IMR-90 (cell line): Measurements from ENCODE around the gene SOCS4. TPM values are rescaled to one million over a fixed set of nuclear protein-coding genes. Genes with fewer than 3 reads are reported as not detected.

ENCODE experiments used
- ATAC-seq: fragments of 200-7000 bp; cut with Tn5 transposase; 2 replicates; pipeline ENCODE4 v1.9.1; 2020; ENCODE audit warnings: low read depth, mild to moderate bottlenecking, moderate library complexity
- BruUV-seq: library from RNA; stranded (reverse); fragments of 400-500 nt; replicated peaks from 2 replicates; lab custom pipeline; 2021; lab: Mats Ljungman, UMichigan
- CTCF ChIA-PET: fragments of 300-600 bp; formaldehyde crosslinking; extraction: SDS; loops from one replicate; lab custom pipeline; 2021; ENCODE audit warnings: antibody characterized with exemption; lab: Yijun Ruan, JAX
- POLR2A ChIA-PET: fragments of 300-600 bp; sonication (Branson Sonifier 250); formaldehyde crosslinking; loops from one replicate; lab custom pipeline; 2022; ENCODE audit warnings: antibody characterized with exemption; ENCODE audit not compliant: unreplicated experiment; lab: Charles Lee
- DNase-seq: peaks from one replicate; pipeline ENCODE4 v3.0.0; 2013
- H2AFZ ChIP-seq: replicated peaks from 2 replicates; pipeline ENCODE3; 2013; ENCODE audit warnings: low read length, mild to moderate bottlenecking; ENCODE audit not compliant: poor library complexity
- H2AK5ac ChIP-seq: 2 replicates; pipeline ENCODE4 v1.6.1; 2013; ENCODE audit warnings: low read depth, low read length, inconsistent platforms
- H2AK9ac ChIP-seq: replicated peaks from 2 replicates; pipeline ENCODE3; 2013; ENCODE audit warnings: mild to moderate bottlenecking, low read depth, low read length, moderate library complexity; ENCODE audit not compliant: poor library complexity
- H2BK120ac ChIP-seq: 2 replicates; pipeline ENCODE4 v1.6.1; 2013; ENCODE audit warnings: low read depth, low read length, inconsistent platforms
- H2BK15ac ChIP-seq: 3 replicates; pipeline ENCODE4 v1.6.1; 2013; ENCODE audit warnings: low read depth, low read length, inconsistent platforms
- H2BK20ac ChIP-seq: 2 replicates; pipeline ENCODE4 v1.6.1; 2013; ENCODE audit warnings: low read depth, mild to moderate bottlenecking, inconsistent platforms, low read length, moderate library complexity
- H2BK5ac ChIP-seq: 2 replicates; pipeline ENCODE4 v1.6.1; 2013; ENCODE audit warnings: mild to moderate bottlenecking, low read depth, low read length, inconsistent platforms; ENCODE audit not compliant: poor library complexity, severe bottlenecking
- H3K14ac ChIP-seq: replicated peaks from 2 replicates; pipeline ENCODE4 v1.6.1; 2013; ENCODE audit warnings: low read depth, low read length, inconsistent platforms
- H3K18ac ChIP-seq: 2 replicates; pipeline ENCODE4 v1.6.1; 2013; ENCODE audit warnings: low read depth, low read length, control low read depth
- H3K23ac ChIP-seq: 2 replicates; pipeline ENCODE4 v1.6.1; 2013; ENCODE audit warnings: low read depth, low read length, inconsistent platforms
- H3K27ac ChIP-seq: 2 replicates; pipeline ENCODE4 v1.5.1; 2013; ENCODE audit warnings: mild to moderate bottlenecking, control low read depth, low read length; ENCODE audit not compliant: insufficient read depth
- H3K27me3 ChIP-seq: 2 replicates; pipeline ENCODE4 v1.6.1; 2013; ENCODE audit warnings: low read length; ENCODE audit not compliant: control insufficient read depth, insufficient read depth
- H3K36me3 ChIP-seq: 2 replicates; pipeline ENCODE4 v1.6.1; 2013; ENCODE audit warnings: low read length, mixed read lengths; ENCODE audit not compliant: control insufficient read depth, insufficient read depth
- H3K4ac ChIP-seq: 2 replicates; pipeline ENCODE4 v1.6.1; 2013; ENCODE audit warnings: low read depth, low read length, inconsistent platforms
- H3K4me1 ChIP-seq: 2 replicates; pipeline ENCODE4 v1.6.1; 2013; ENCODE audit warnings: low read length, mixed read lengths; ENCODE audit not compliant: control insufficient read depth, insufficient read depth
- H3K4me2 ChIP-seq: 2 replicates; pipeline ENCODE4 v1.6.1; 2013; ENCODE audit warnings: low read depth, mild to moderate bottlenecking, control low read depth, low read length, moderate library complexity
- H3K4me3 ChIP-seq: 2 replicates; pipeline ENCODE4 v1.5.1; 2013; ENCODE audit warnings: low read depth, mild to moderate bottlenecking, control low read depth, low read length, moderate library complexity; ENCODE audit not compliant: insufficient read depth
- H3K56ac ChIP-seq: 2 replicates; pipeline ENCODE4 v1.6.1; 2013; ENCODE audit warnings: low read length, inconsistent platforms; ENCODE audit not compliant: insufficient read depth; ENCODE audit errors: extremely low read depth
- H3K79me1 ChIP-seq, 2 experiments: 2 replicates each; pipeline ENCODE4 v1.6.1; 2013; ENCODE audit warnings: low read length in 2 of 2, inconsistent platforms in 1 of 2, low read depth in 1 of 2
- H3K9ac ChIP-seq: 2 replicates; pipeline ENCODE4 v1.6.1; 2013; ENCODE audit warnings: low read depth, low read length, control low read depth
- H3K9me1 ChIP-seq: 2 replicates; pipeline ENCODE4 v1.6.1; 2013; ENCODE audit warnings: low read length, inconsistent platforms; ENCODE audit not compliant: insufficient read depth
- H3K9me3 ChIP-seq: 2 replicates; pipeline ENCODE4 v1.6.1; 2013; ENCODE audit warnings: low read length; ENCODE audit not compliant: control insufficient read depth, insufficient read depth
- H4K20me1 ChIP-seq: 2 replicates; pipeline ENCODE4 v1.6.1; 2013; ENCODE audit warnings: low read length, inconsistent platforms; ENCODE audit not compliant: insufficient read depth
- H4K5ac ChIP-seq: 2 replicates; pipeline ENCODE4 v1.6.1; 2013; ENCODE audit warnings: mild to moderate bottlenecking, low read depth, low read length, control low read depth
- H4K8ac ChIP-seq, 2 experiments: 2 replicates each; pipeline ENCODE4 v1.6.1; 2013; ENCODE audit warnings: low read depth in 2 of 2, low read length in 2 of 2, control low read depth in 1 of 2, inconsistent platforms in 1 of 2
- H4K91ac ChIP-seq: 2 replicates; pipeline ENCODE4 v1.6.1; 2013; ENCODE audit warnings: low read depth, low read length, inconsistent platforms; ENCODE audit not compliant: insufficient read depth
- BHLHE40 ChIP-seq: fragments of 150-350 bp; IDR thresholded peaks from 2 replicates; pipeline ENCODE4 v1.6.1; 2016; ENCODE audit warnings: mild to moderate bottlenecking, low read depth, low read length
- CEBPB ChIP-seq: IDR thresholded peaks from 2 replicates; pipeline ENCODE4 v1.6.1; 2012; ENCODE audit warnings: low read depth, low read length, improper control_type of control experiment
- CHD1 ChIP-seq: IDR thresholded peaks from 2 replicates; pipeline ENCODE4 v1.6.1; 2012; ENCODE audit warnings: low read depth, low read length, improper control_type of control experiment
- CTCF ChIP-seq: conservative IDR thresholded peaks from 2 replicates; pipeline ENCODE4 v1.5.1; 2012; ENCODE audit warnings: mild to moderate bottlenecking, low read depth, low read length, improper control_type of control experiment
- FOS ChIP-seq: fragments of 150-350 bp; IDR thresholded peaks from 2 replicates; pipeline ENCODE4 v1.6.1; 2016; ENCODE audit warnings: low read depth, low read length
- MAFK ChIP-seq: IDR thresholded peaks from 2 replicates; pipeline ENCODE4 v1.6.1; 2012; ENCODE audit warnings: low read depth, low read length, improper control_type of control experiment
- MAZ ChIP-seq: IDR thresholded peaks from 2 replicates; pipeline ENCODE4 v1.6.1; 2012; ENCODE audit warnings: low read depth, mild to moderate bottlenecking, low read length, improper control_type of control experiment, moderate library complexity, borderline replicate concordance
- MXI1 ChIP-seq: IDR thresholded peaks from 2 replicates; pipeline ENCODE4 v1.6.1; 2012; ENCODE audit warnings: low read depth, mild to moderate bottlenecking, low read length, moderate library complexity, borderline replicate concordance
- NFE2L2 ChIP-seq: fragments of 150-350 bp; IDR thresholded peaks from 2 replicates; pipeline ENCODE4 v1.6.1; 2016; ENCODE audit warnings: low read depth, mild to moderate bottlenecking, low read length
- POLR2A ChIP-seq: IDR thresholded peaks from 2 replicates; pipeline ENCODE4 v1.6.1; 2012; ENCODE audit warnings: mild to moderate bottlenecking, low read depth, low read length
- RAD21 ChIP-seq: IDR thresholded peaks from 2 replicates; pipeline ENCODE4 v1.6.1; 2012; ENCODE audit warnings: low read length, improper control_type of control experiment
- RCOR1 ChIP-seq: IDR thresholded peaks from 2 replicates; pipeline ENCODE4 v1.6.1; 2012; ENCODE audit warnings: mild to moderate bottlenecking, low read length, improper control_type of control experiment; ENCODE audit not compliant: insufficient replicate concordance
- RFX5 ChIP-seq: IDR thresholded peaks from 2 replicates; pipeline ENCODE4 v1.8.0; 2012; ENCODE audit warnings: low read depth, mild to moderate bottlenecking, low read length, moderate library complexity
- SMC3 ChIP-seq: fragments of 150-350 bp; IDR thresholded peaks from 2 replicates; pipeline ENCODE4 v1.6.1; 2016; ENCODE audit warnings: low read depth, mild to moderate bottlenecking, antibody characterized with exemption, low read length, moderate library complexity
- WGBS, 2 experiments: methylation state at CpG; one replicate each; pipeline versions ENCODE4 v1.1.5 to v1.1.7; 2013; ENCODE audit warnings: missing lambda C conversion rate in 2 of 2; ENCODE audit not compliant: insufficient read length in 1 of 2; ENCODE audit errors: extremely low coverage in 2 of 2; 5-methylcytosine and 5-hydroxymethylcytosine counted together
- dilution Hi-C: fragments of 300-500 bp; cut with HindIII; formaldehyde crosslinking; loops from one replicate; pipeline ENCODE4 v1.14.3; 2018; ENCODE audit warnings: low sequenced_read_pairs; ENCODE audit not compliant: unreplicated experiment
- in situ Hi-C: fragments of 300-500 bp; cut with MboI; formaldehyde crosslinking; loops from 3 replicates; pipeline ENCODE4 v1.14.3; 2019; ENCODE audit warnings: low sequenced_read_pairs, inconsistent platforms, mixed read lengths
- intact Hi-C: fragments of 100-400 bp; cut with micrococcal nuclease; formaldehyde crosslinking; loops from 2 replicates; pipeline ENCODE4 v1.10.0; 2022
- polyA plus RNA-seq, 3 experiments: library from polyadenylated mRNA; depleted of rRNA; stranded (reverse); fragments of >200 nt; gene quantifications; 2 replicates each; pipeline ENCODE4 v1.2.3, GENCODE V29; 2012; ENCODE audit warnings: low replicate concordance in 1 of 3
- total RNA-seq: library from RNA; depleted of rRNA; stranded (reverse); fragments of >200 nt; gene quantifications from 2 replicates; pipeline ENCODE4 v1.2.3, GENCODE V29; 2012
- TF ChIP-seq, protein P1 (sequence below): fragments of 150-350 bp; IDR thresholded peaks from 2 replicates; pipeline ENCODE4 v1.6.1; 2017; ENCODE audit warnings: mild to moderate bottlenecking, antibody characterized with exemption, low read length, low read depth
- TF ChIP-seq, protein P2 (sequence below): fragments of 150-350 bp; IDR thresholded peaks from 2 replicates; pipeline ENCODE4 v1.6.1; 2016; ENCODE audit warnings: low read depth, mild to moderate bottlenecking, low read length, moderate library complexity, borderline replicate concordance

SOCS4 gene
- total and polyA plus RNA-seq, 2 of the 4 experiments (the other 2 are of a cell fraction), result 4.6 to 12.7 TPM

DNA sequence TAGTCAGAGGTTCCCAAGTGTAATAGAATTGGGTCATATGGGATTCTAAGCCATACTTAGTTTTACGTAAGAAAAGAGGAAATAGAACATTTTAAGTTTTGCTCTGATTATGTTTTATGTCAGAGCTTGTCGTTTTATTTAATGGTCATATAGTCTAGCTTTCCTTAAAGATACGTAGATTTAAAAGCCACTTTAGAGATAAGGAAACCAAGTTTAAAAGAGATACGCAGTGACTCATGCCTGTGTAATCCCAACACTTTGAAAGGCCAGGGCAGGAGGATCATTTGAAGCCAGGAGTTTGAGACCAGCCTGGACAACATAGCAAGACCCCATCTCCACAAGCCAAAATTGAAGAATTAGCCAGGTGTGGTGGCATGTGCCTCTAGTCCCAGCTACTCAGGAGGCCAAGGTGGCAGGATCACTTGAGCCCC is 44.0 kb downstream of the SOCS4 start:
- Histone ChIP-seq H2BK120ac (no peak overlapping the region), H3K27ac (peak overlapping the region; percentile 61; the same call in 1 of the 2 replicates), H4K20me1 (peaks cover 7% of the 10 kb centered on the region; the same call in 1 of the 2 replicates), H4K5ac (no peak overlapping the region), H3K18ac (no peak overlapping the region), H3K79me1 (peaks cover 0 to 26% of the 10 kb centered on the region in 2 experiments; a peak in 3 of 4 replicates), H3K36me3 (peaks cover 4% of the 10 kb centered on the region; the same call in 1 of the 2 replicates), H3K56ac (no peak overlapping the region), H3K4ac (no peak overlapping the region), H2AK9ac (no peak overlapping the region), H2BK5ac (peak overlapping the region; percentile 58), H3K9ac (no peak overlapping the region), H2AFZ (no peak overlapping the region), H3K4me2 (no peak overlapping the region), H2BK20ac (no peak overlapping the region), H3K4me3 (no peak overlapping the region), H2BK15ac (no peak overlapping the region), H3K4me1 (peaks cover 15% of the 10 kb centered on the region), H3K14ac (no peak overlapping the region), H3K27me3 (no peaks in the 10 kb centered on the region), H4K91ac (no peak overlapping the region), H3K9me1 (peaks cover 8% of the 10 kb centered on the region), H4K8ac (peak overlapping the region in 1 of 2 experiments; percentile 49; a peak in 1 of 4 replicates), H2AK5ac (0 out of 2 replicates have a peak overlapping the region, but pooled peaks have one; percentile 28), H3K9me3 (no peaks in the 10 kb centered on the region), H3K23ac (no peak overlapping the region)
- intact Hi-C loops, result no loop called here
- no CpG with 5 or more reads among the region's 4 CpGs for WGBS, 2 experiments
- no peak for TF ChIP-seq CTCF
- TF ChIP-seq, protein P1, sequence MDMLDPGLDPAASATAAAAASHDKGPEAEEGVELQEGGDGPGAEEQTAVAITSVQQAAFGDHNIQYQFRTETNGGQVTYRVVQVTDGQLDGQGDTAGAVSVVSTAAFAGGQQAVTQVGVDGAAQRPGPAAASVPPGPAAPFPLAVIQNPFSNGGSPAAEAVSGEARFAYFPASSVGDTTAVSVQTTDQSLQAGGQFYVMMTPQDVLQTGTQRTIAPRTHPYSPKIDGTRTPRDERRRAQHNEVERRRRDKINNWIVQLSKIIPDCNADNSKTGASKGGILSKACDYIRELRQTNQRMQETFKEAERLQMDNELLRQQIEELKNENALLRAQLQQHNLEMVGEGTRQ, result no peak
- no peak for TF ChIP-seq POLR2A
- no peak for TF ChIP-seq RAD21
- TF ChIP-seq, protein P2, sequence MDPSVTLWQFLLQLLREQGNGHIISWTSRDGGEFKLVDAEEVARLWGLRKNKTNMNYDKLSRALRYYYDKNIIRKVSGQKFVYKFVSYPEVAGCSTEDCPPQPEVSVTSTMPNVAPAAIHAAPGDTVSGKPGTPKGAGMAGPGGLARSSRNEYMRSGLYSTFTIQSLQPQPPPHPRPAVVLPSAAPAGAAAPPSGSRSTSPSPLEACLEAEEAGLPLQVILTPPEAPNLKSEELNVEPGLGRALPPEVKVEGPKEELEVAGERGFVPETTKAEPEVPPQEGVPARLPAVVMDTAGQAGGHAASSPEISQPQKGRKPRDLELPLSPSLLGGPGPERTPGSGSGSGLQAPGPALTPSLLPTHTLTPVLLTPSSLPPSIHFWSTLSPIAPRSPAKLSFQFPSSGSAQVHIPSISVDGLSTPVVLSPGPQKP, result no peak
- TF ChIP-seq MAZ, result no peak
- TF ChIP-seq CHD1, result no peak
- no peak for TF ChIP-seq MXI1
- no peak for TF ChIP-seq RFX5
- no peak for TF ChIP-seq NFE2L2
- TF ChIP-seq CEBPB, result no peak
- TF ChIP-seq RCOR1, result no peak
- TF ChIP-seq FOS, result no peak
- no peak for TF ChIP-seq BHLHE40
- no peak for TF ChIP-seq MAFK
- no peak for TF ChIP-seq SMC3
- CTCF ChIA-PET, result interaction anchor here (0.6 to 1.1 kb wide), 2 partner anchors 17 to 41 kb away, joined by 4 to 6 read pairs; no protein-coding TSS in a partner anchor
- DNase-seq, result peak; percentile 50
- in situ Hi-C loops, result no loop called here
- ATAC-seq, result peak; percentile 5; the same call in 1 of the 2 replicates
- BruUV-seq, result no TSS peak
- dilution Hi-C loops, result no loop called here
- POLR2A ChIA-PET, result no interaction called here
